ENCODE measurements around the gene TDRD10. TPM values are rescaled to one million over a fixed set of nuclear protein-coding genes. Genes with fewer than 3 reads are reported as not detected.

The TDRD10 gene
- total and polyA plus RNA-seq, 4 donors: 1.9 to 12.6 (median 7.3) TPM

DNA sequence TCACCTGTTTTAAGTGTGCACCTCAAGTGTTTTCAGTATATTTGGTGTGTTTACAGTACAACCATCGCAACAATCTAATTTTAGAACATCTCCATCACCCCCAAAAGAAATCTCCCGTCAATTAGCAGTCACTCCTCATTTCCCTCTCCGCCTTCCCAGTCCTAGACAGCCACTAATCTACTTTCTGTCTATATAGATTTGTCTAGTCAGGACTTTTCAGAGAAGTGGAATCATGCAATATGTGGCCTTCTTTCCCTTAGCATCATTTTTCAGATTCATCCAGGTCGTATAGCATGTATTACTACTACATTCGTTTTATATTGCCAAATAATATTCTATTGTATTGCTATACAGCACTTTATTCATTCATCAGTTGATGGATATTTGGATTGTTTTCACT, 1.9 kb downstream of the TDRD10 start:
- WGBS, 2 donors: 75 to 88% methylated on average over 5 of the region's 5 CpGs
- no peak for TF ChIP-seq CTCF (IDR thresholded peaks at IDR 0.05; ENCODE audit: control extremely low read depth, extremely low read depth)
- H3K9ac ChIP-seq (ENCODE audit: insufficient read depth in 1 of 2, low read length in 2 of 2): no peak overlapping the region
- ATAC-seq (ENCODE audit: insufficient read depth, low FRiP score): no peak
- H3K4me1 ChIP-seq (ENCODE audit: control insufficient read depth in 5 of 5, insufficient read depth in 5 of 5, low read length in 5 of 5): peaks cover 0 to 14% (median 0%) of the 10 kb centered on the region in 5 donors
- H3K9me3 ChIP-seq (ENCODE audit: control insufficient read depth in 4 of 4, insufficient read depth in 3 of 4, low read length in 3 of 4): peaks cover 0 to 9% (median 0%) of the 10 kb centered on the region in 4 donors
- no peaks in the 10 kb centered on the region for H3K36me3 ChIP-seq (ENCODE audit: control insufficient read depth in 4 of 4, insufficient read depth in 4 of 4, low read length in 4 of 4)
- no peak for DNase-seq
- H3K4me3 ChIP-seq: no peak overlapping the region
- peaks cover 0 to 56% (median 51%) of the 10 kb centered on the region in 3 donors for H3K27me3 ChIP-seq (ENCODE audit: control insufficient read depth in 3 of 3, insufficient read depth in 3 of 3, low read length in 2 of 3)
- H3K27ac ChIP-seq (ENCODE audit: low read depth in 1 of 2, low read length in 1 of 2): no peak overlapping the region

- no peak overlapping the region for H3K9ac ChIP-seq (ENCODE audit: insufficient read depth in 1 of 2, low read length in 2 of 2)
- no peaks in the 10 kb centered on the region for H3K9me3 ChIP-seq (ENCODE audit: control insufficient read depth in 4 of 4, insufficient read depth in 3 of 4, low read length in 3 of 4)
- H3K4me1 ChIP-seq (ENCODE audit: control insufficient read depth in 5 of 5, insufficient read depth in 5 of 5, low read length in 5 of 5): no peaks in the 10 kb centered on the region
- ATAC-seq (ENCODE audit: insufficient read depth, low FRiP score) (no peak), DNase-seq (no peak)
- H3K4me3 ChIP-seq: no peak overlapping the region
- 78 to 83% methylated on average over 3 of the region's 3 CpGs for WGBS, 2 donors
- no peak overlapping the region for H3K27ac ChIP-seq (ENCODE audit: low read depth in 1 of 2, low read length in 1 of 2)
- TF ChIP-seq CTCF (IDR thresholded peaks at IDR 0.05; ENCODE audit: control extremely low read depth, extremely low read depth): no peak
- H3K36me3 ChIP-seq (ENCODE audit: control insufficient read depth in 4 of 4, insufficient read depth in 4 of 4, low read length in 4 of 4): peaks cover 0 to 4% (median 0%) of the 10 kb centered on the region in 4 donors
- H3K27me3 ChIP-seq (ENCODE audit: control insufficient read depth in 3 of 3, insufficient read depth in 3 of 3, low read length in 2 of 3): peaks cover 0 to 4% (median 0%) of the 10 kb centered on the region in 3 donors
Observed at GRCh38 chr1:154512760-154513159, 10.7 kb downstream of the TDRD10 start.

DNA sequence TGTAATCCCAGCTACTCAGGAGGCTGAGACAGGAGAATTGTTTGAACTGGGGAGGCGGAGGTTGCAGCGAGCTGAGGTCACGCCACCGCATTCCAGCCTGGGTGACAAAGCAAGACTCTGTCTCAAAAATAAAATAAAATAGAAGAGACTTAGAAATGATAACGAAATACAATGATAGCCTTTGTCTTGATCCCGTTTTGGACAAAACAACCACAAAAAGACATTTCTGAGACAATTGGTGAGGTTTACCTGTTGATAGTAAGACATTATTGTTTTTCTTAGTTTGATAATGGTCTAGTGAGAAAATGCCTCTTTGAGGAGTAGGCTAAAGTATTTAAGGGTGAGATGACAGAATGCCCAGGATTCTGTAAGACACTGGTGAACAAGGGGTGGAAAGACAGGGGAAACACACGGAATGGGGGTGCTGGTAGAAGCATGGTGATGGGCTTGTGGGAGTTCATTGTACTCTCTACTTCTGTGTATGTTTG, 12.1 kb downstream of the TDRD10 start:
- no peak for TF ChIP-seq CTCF (IDR thresholded peaks at IDR 0.05; ENCODE audit: control extremely low read depth, extremely low read depth)
- WGBS, 2 donors: 91 to 92% methylated on average over 7 of the region's 7 CpGs
- Histone ChIP-seq H3K27me3 (ENCODE audit: control insufficient read depth in 3 of 3, insufficient read depth in 3 of 3, low read length in 2 of 3) (no peaks in the 10 kb centered on the region), H3K9me3 (ENCODE audit: control insufficient read depth in 4 of 4, insufficient read depth in 3 of 4, low read length in 3 of 4) (no peaks in the 10 kb centered on the region), H3K4me3 (no peak overlapping the region), H3K4me1 (ENCODE audit: control insufficient read depth in 5 of 5, insufficient read depth in 5 of 5, low read length in 5 of 5) (no peaks in the 10 kb centered on the region), H3K27ac (ENCODE audit: low read depth in 1 of 2, low read length in 1 of 2) (no peak overlapping the region), H3K36me3 (ENCODE audit: control insufficient read depth in 4 of 4, insufficient read depth in 4 of 4, low read length in 4 of 4) (peaks cover 0 to 4% (median 0%) of the 10 kb centered on the region in 4 donors), H3K9ac (ENCODE audit: insufficient read depth in 1 of 2, low read length in 2 of 2) (no peak overlapping the region)
- DNase-seq (no peak), ATAC-seq (ENCODE audit: insufficient read depth, low FRiP score) (no peak)

DNA sequence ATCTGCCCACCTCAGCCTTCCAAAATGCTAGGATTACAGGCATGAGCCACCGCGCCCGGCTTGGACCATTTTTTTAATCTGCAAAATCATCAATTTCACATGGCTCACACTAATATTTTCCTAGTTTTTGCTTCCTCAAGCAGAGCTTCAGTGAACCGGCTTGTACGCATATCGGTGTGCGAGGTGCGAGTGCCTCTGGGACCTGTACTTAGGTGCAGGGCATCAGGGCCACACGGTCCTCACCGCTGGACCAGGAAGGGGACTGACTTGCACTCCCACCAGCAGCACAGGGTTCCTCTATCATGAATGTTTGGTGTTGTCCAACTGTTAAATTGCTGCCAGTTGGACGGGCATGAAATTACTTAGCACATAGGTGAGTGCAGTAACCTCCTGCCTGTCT, 15.6 kb downstream of the TDRD10 start:
- no peak overlapping the region for H3K4me3 ChIP-seq
- H3K4me1 ChIP-seq (ENCODE audit: control insufficient read depth in 5 of 5, insufficient read depth in 5 of 5, low read length in 5 of 5): peaks cover 0 to 16% (median 0%) of the 10 kb centered on the region in 5 donors
- H3K36me3 ChIP-seq (ENCODE audit: control insufficient read depth in 4 of 4, insufficient read depth in 4 of 4, low read length in 4 of 4): no peaks in the 10 kb centered on the region
- no peak for DNase-seq
- no peak overlapping the region for H3K9ac ChIP-seq (ENCODE audit: insufficient read depth in 1 of 2, low read length in 2 of 2)
- ATAC-seq (ENCODE audit: insufficient read depth, low FRiP score): no peak
- no peaks in the 10 kb centered on the region for H3K9me3 ChIP-seq (ENCODE audit: control insufficient read depth in 4 of 4, insufficient read depth in 3 of 4, low read length in 3 of 4)
- 96 to 97% methylated on average over 11 of the region's 11 CpGs for WGBS, 2 donors
- no peak for TF ChIP-seq CTCF (IDR thresholded peaks at IDR 0.05; ENCODE audit: control extremely low read depth, extremely low read depth)
- H3K27me3 ChIP-seq (ENCODE audit: control insufficient read depth in 3 of 3, insufficient read depth in 3 of 3, low read length in 2 of 3): no peaks in the 10 kb centered on the region
- no peak overlapping the region for H3K27ac ChIP-seq (ENCODE audit: low read depth in 1 of 2, low read length in 1 of 2)

All from lung (tissue), 12 donors.